Upper lobe of left lung (tissue), 6 donors: Measurements from ENCODE around the gene XRCC5. TPM values are rescaled to one million over a fixed set of nuclear protein-coding genes. Genes with fewer than 3 reads are reported as not detected.

Experiments
- ATAC-seq, 2 donors: fragments of 200-7000 bp; cut with Tn5 transposase; one replicate each; pipeline ENCODE4 v1.9.1; 2022; ENCODE audit warnings: mild to moderate bottlenecking in 2 of 2, moderate library complexity in 2 of 2; ENCODE audit not compliant: low FRiP score in 2 of 2
- DNase-seq, 2 donors: peaks; one replicate each; pipeline ENCODE4 v3.0.0-alpha.2; 2019 to 2020
- H3K27ac ChIP-seq, 4 donors: fragments of 200-600 bp; sonication (generic); one replicate each; pipeline ENCODE4 v1.5.1; 2016 to 2019
- H3K27me3 ChIP-seq, 4 donors: fragments of 200-600 bp; sonication (generic); one replicate each; pipeline ENCODE4 v1.5.1; 2017 to 2019
- H3K36me3 ChIP-seq, 4 donors: fragments of 200-600 bp; sonication (generic); one replicate each; pipeline ENCODE4 v1.5.1; 2016 to 2019
- H3K4me1 ChIP-seq, 4 donors: fragments of 200-600 bp; sonication (generic); one replicate each; pipeline ENCODE4 v1.5.1; 2018 to 2019
- H3K4me3 ChIP-seq, 4 donors: fragments of 200-600 bp; sonication (generic); one replicate each; pipeline ENCODE4 v1.5.1; 2017 to 2019; ENCODE audit warnings: mild to moderate bottlenecking in 2 of 4, moderate library complexity in 1 of 4
- H3K9me3 ChIP-seq, 4 donors: fragments of 200-600 bp; sonication (generic); one replicate each; pipeline ENCODE4 v1.5.1; 2018 to 2019
- EP300 ChIP-seq, 4 donors: sonication (generic); formaldehyde crosslinking; IDR thresholded peaks; one replicate each; pipeline ENCODE4 v1.5.1; 2017; ENCODE audit warnings: antibody characterized with exemption in 4 of 4, control low read depth in 2 of 4
- POLR2A ChIP-seq, 4 donors: fragments of 450-650 bp; IDR thresholded peaks; one replicate each; pipeline ENCODE4 v1.5.1; 2016 to 2017; ENCODE audit warnings: antibody characterized with exemption in 4 of 4, mild to moderate bottlenecking in 2 of 4
- POLR2AphosphoS5 ChIP-seq, 2 donors: sonication (generic); formaldehyde crosslinking; IDR thresholded peaks; one replicate each; pipeline ENCODE4 v1.5.1; 2017; ENCODE audit warnings: antibody characterized with exemption in 2 of 2
- WGBS, 2 donors: methylation state at CpG; one replicate each; pipeline ENCODE4 v1.1.5; 2017 to 2018; 5-methylcytosine and 5-hydroxymethylcytosine counted together
- total RNA-seq, 6 donors: library from RNA; depleted of rRNA in 4 of 6; stranded (reverse); fragments of >200 nt in 4 of 6; gene quantifications; one replicate each; pipeline versions ENCODE4 v1.1.0 to v1.2.1, GENCODE V29; 2016 to 2021
- TF ChIP-seq, protein P1 (sequence below), 6 experiments: fragments of 450-650 bp in 4 of 6; fragments of 200-600 bp in 2 of 6; sonication (generic) in 2 of 6; IDR thresholded peaks; one replicate each; pipeline ENCODE4 v1.5.1; 2016 to 2019; ENCODE audit warnings: antibody characterized with exemption in 6 of 6
- donor health status: DM: no; HTN: no; CAD: no; lungs with moderate emphysema.
- donor health status: DM: no; HTN: yes; CAD: no; lungs with severe emphysema.

XRCC5 gene
- total RNA-seq, 6 donors from 2014 or later, result 57.3 to 163 (median 131) TPM

DNA sequence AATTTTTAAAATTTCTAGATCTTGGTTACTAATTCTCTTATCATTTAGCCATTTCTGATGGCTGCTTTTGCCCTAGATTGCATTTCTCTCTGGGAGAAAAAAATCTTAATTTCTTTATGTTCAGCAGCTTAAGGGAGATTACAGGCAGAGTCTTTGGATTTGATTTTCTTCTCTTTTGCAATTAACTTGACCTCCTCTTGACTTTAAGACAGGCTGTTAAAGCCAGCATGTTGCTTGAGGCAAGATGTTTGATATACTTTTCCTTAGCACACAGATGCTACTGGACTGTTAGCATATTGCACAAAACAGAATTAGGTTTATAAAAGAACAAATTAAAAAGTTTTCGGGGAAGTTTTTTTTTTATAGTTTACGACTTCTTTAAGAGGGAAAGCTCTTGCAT, 50.0 kb downstream of the XRCC5 start:
- H3K36me3 ChIP-seq, result peaks cover 49 to 84% (median 55%) of the 10 kb centered on the region in 4 donors
- TF ChIP-seq POLR2AphosphoS5 (IDR thresholded peaks at IDR 0.05), result no peak
- TF ChIP-seq EP300 (IDR thresholded peaks at IDR 0.05), result no peak
- TF ChIP-seq POLR2A (IDR thresholded peaks at IDR 0.05), result no peak
- TF ChIP-seq, protein P1, sequence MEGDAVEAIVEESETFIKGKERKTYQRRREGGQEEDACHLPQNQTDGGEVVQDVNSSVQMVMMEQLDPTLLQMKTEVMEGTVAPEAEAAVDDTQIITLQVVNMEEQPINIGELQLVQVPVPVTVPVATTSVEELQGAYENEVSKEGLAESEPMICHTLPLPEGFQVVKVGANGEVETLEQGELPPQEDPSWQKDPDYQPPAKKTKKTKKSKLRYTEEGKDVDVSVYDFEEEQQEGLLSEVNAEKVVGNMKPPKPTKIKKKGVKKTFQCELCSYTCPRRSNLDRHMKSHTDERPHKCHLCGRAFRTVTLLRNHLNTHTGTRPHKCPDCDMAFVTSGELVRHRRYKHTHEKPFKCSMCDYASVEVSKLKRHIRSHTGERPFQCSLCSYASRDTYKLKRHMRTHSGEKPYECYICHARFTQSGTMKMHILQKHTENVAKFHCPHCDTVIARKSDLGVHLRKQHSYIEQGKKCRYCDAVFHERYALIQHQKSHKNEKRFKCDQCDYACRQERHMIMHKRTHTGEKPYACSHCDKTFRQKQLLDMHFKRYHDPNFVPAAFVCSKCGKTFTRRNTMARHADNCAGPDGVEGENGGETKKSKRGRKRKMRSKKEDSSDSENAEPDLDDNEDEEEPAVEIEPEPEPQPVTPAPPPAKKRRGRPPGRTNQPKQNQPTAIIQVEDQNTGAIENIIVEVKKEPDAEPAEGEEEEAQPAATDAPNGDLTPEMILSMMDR (IDR thresholded peaks at IDR 0.05), result no peak
- H3K27ac ChIP-seq, result no peak overlapping the region
- DNase-seq (no peak), ATAC-seq (no peak)
- H3K4me3 ChIP-seq, result no peak overlapping the region
- no peaks in the 10 kb centered on the region for H3K27me3 ChIP-seq
- no peaks in the 10 kb centered on the region for H3K4me1 ChIP-seq
- WGBS, 2 donors, result 90 to 94% methylated on average over 2 of the region's 2 CpGs
- no peaks in the 10 kb centered on the region for H3K9me3 ChIP-seq

GRCh38 chr2:216159646-216160045, 50.5 kb downstream of the XRCC5 start:
- H3K27me3 ChIP-seq, result no peaks in the 10 kb centered on the region
- H3K9me3 ChIP-seq, result no peaks in the 10 kb centered on the region
- ATAC-seq (no peak), DNase-seq (no peak)
- TF ChIP-seq POLR2A (IDR thresholded peaks at IDR 0.05) (no peak), POLR2AphosphoS5 (IDR thresholded peaks at IDR 0.05) (no peak), EP300 (IDR thresholded peaks at IDR 0.05) (no peak)
- TF ChIP-seq, protein P1 (IDR thresholded peaks at IDR 0.05), result no peak
- no peak overlapping the region for H3K4me3 ChIP-seq
- no peaks in the 10 kb centered on the region for H3K4me1 ChIP-seq
- H3K27ac ChIP-seq, result no peak overlapping the region
- 73 to 93% methylated on average over 1 of the region's 1 CpG for WGBS, 2 donors
- peaks cover 52 to 84% (median 57%) of the 10 kb centered on the region in 4 donors for H3K36me3 ChIP-seq

- Histone ChIP-seq H3K9me3 (no peaks in the 10 kb centered on the region), H3K4me3 (no peak overlapping the region), H3K27ac (no peak overlapping the region), H3K4me1 (no peaks in the 10 kb centered on the region), H3K27me3 (no peaks in the 10 kb centered on the region), H3K36me3 (peaks cover 57 to 89% (median 62%) of the 10 kb centered on the region in 4 donors)
- no peak for TF ChIP-seq POLR2A (IDR thresholded peaks at IDR 0.05)
- no peak for TF ChIP-seq POLR2AphosphoS5 (IDR thresholded peaks at IDR 0.05)
- TF ChIP-seq, protein P1 (IDR thresholded peaks at IDR 0.05), result no peak
- no peak for TF ChIP-seq EP300 (IDR thresholded peaks at IDR 0.05)
- DNase-seq, result no peak
- 89 to 98% methylated on average over 4 of the region's 4 CpGs for WGBS, 2 donors
- no peak for ATAC-seq
These were observed 51.6 kb downstream of the XRCC5 start for GRCh38 chr2:216160786-216161185.

- ATAC-seq (no peak), DNase-seq (no peak)
- Histone ChIP-seq H3K36me3 (peaks cover 50 to 89% (median 59%) of the 10 kb centered on the region in 4 donors), H3K4me1 (no peaks in the 10 kb centered on the region), H3K4me3 (no peak overlapping the region), H3K9me3 (no peaks in the 10 kb centered on the region), H3K27ac (no peak overlapping the region), H3K27me3 (no peaks in the 10 kb centered on the region)
- TF ChIP-seq, protein P1 (IDR thresholded peaks at IDR 0.05), result no peak
- TF ChIP-seq POLR2AphosphoS5 (IDR thresholded peaks at IDR 0.05) (no peak), POLR2A (IDR thresholded peaks at IDR 0.05) (no peak)
- 93 to 97% methylated on average over 4 of the region's 4 CpGs for WGBS, 2 donors
These were observed 52.8 kb downstream of the XRCC5 start for GRCh38 chr2:216161967-216162366.

GRCh38 chr2:216163518-216163917, 54.4 kb downstream of the XRCC5 start:
- DNase-seq (no peak), ATAC-seq (no peak)
- H3K9me3 ChIP-seq, result no peaks in the 10 kb centered on the region
- no peaks in the 10 kb centered on the region for H3K4me1 ChIP-seq
- TF ChIP-seq POLR2AphosphoS5 (IDR thresholded peaks at IDR 0.05), result no peak
- TF ChIP-seq EP300 (IDR thresholded peaks at IDR 0.05), result no peak
- no peak for TF ChIP-seq POLR2A (IDR thresholded peaks at IDR 0.05)
- H3K36me3 ChIP-seq, result peaks cover 47 to 96% (median 59%) of the 10 kb centered on the region in 4 donors
- H3K27ac ChIP-seq, result no peak overlapping the region
- H3K27me3 ChIP-seq, result no peaks in the 10 kb centered on the region
- 87 to 100% methylated on average over 4 of the region's 4 CpGs for WGBS, 2 donors
- H3K4me3 ChIP-seq, result no peak overlapping the region
